Transverse colon (tissue), 4 donors: ENCODE measurements around the gene HS3ST2. TPM values are rescaled to one million over a fixed set of nuclear protein-coding genes. Genes with fewer than 3 reads are reported as not detected.
"Not testable (repeated sequence)": the region's sequence is repeated elsewhere in the genome, so short reads cannot be mapped to it uniquely, and the experiment has no call there.

Experiments used
- DNase-seq: peaks from one replicate; pipeline ENCODE4 v3.0.0-alpha.2; 2019
- H3K27ac ChIP-seq, 4 donors: fragments of 200-600 bp; sonication (generic); 2 replicates each; pipeline ENCODE4 v1.5.1; 2016 to 2018; ENCODE audit warnings: inconsistent platforms in 4 of 4
- H3K27me3 ChIP-seq: fragments of 200-600 bp; sonication (generic); 2 replicates; pipeline ENCODE4 v1.5.1; 2017; ENCODE audit warnings: inconsistent platforms
- H3K36me3 ChIP-seq, 4 donors: fragments of 200-600 bp; sonication (generic); 2 replicates each; pipeline ENCODE4 v1.5.1; 2017 to 2019; ENCODE audit warnings: inconsistent platforms in 4 of 4
- H3K4me1 ChIP-seq, 4 donors: fragments of 200-600 bp; sonication (generic); 2 replicates each; pipeline ENCODE4 v1.5.1; 2017 to 2020; ENCODE audit warnings: inconsistent platforms in 4 of 4
- H3K4me3 ChIP-seq, 4 donors: fragments of 200-600 bp; sonication (generic); 1 replicate in 1 of 4; 2 replicates in 3 of 4; pipeline versions ENCODE4 v1.5.1 to v1.6.1; 2017 to 2019; ENCODE audit warnings: inconsistent platforms in 4 of 4
- H3K9me3 ChIP-seq, 2 donors: fragments of 200-600 bp; sonication (generic); 2 replicates each; pipeline ENCODE4 v1.5.1; 2017 to 2019; ENCODE audit warnings: inconsistent platforms in 2 of 2
- CTCF ChIP-seq, 5 experiments: fragments of 200-600 bp in 3 of 5; fragments of 450-650 bp in 2 of 5; sonication (generic) in 3 of 5; IDR thresholded peaks; 1 replicate in 2 of 5; 2 replicates in 3 of 5; pipeline ENCODE4 v1.5.1; 2016 to 2017; ENCODE audit warnings: antibody characterized with exemption in 5 of 5, inconsistent platforms in 3 of 5, mild to moderate bottlenecking in 2 of 5, moderate library complexity in 1 of 5
- EP300 ChIP-seq: sonication (generic); formaldehyde crosslinking; IDR thresholded peaks from one replicate; pipeline ENCODE4 v1.6.1; 2017; ENCODE audit warnings: antibody characterized with exemption, low read depth
- POLR2A ChIP-seq: fragments of 450-650 bp; IDR thresholded peaks from one replicate; pipeline ENCODE4 v1.6.1; 2016; ENCODE audit warnings: antibody characterized with exemption, mild to moderate bottlenecking, moderate library complexity
- POLR2AphosphoS5 ChIP-seq, 3 donors: sonication (generic); formaldehyde crosslinking; IDR thresholded peaks; one replicate each; pipeline ENCODE4 v1.6.1; 2016; ENCODE audit warnings: antibody characterized with exemption in 3 of 3
- WGBS, 2 donors: methylation state at CpG; one replicate each; pipeline ENCODE4 v1.1.5; 2018; ENCODE audit warnings: low coverage in 1 of 2; 5-methylcytosine and 5-hydroxymethylcytosine counted together
- in situ Hi-C, 4 donors: fragments of 200-750 bp; cut with MboI; loops; one replicate each; pipeline versions ENCODE4 v1.15.0 to v1.15.1; 2017; ENCODE audit warnings: low sequenced_read_pairs in 3 of 4, low pct_ligation_motif_present in 1 of 4, low pct_unique_long_range_greater_than_20kb in 1 of 4
- intact Hi-C: fragments of 100-400 bp; cut with DNase I; formaldehyde crosslinking; loops from one replicate; pipeline ENCODE4 v1.15.1; 2023; ENCODE audit warnings: low total_unique reads
- total RNA-seq, 4 donors: library from RNA; depleted of rRNA; stranded (reverse); fragments of >200 nt; gene quantifications; one replicate each; pipeline ENCODE4 v1.1.0, GENCODE V29; 2016

HS3ST2 gene
- total RNA-seq, 4 donors from 2014 or later: 0.32 to 4.5 (median 2.2) TPM

- intact Hi-C loops: no loop called here
- in situ Hi-C loops: no loop called here
- H3K9me3 ChIP-seq: no peaks in the 10 kb centered on the region
- peaks cover 16% of the 10 kb centered on the region for H3K27me3 ChIP-seq
- 33 to 60% methylated on average over 1 to 3 of the region's 3 CpGs for WGBS, 2 donors
- no peak overlapping the region for H3K4me3 ChIP-seq
- no peaks in the 10 kb centered on the region for H3K4me1 ChIP-seq
- TF ChIP-seq CTCF (IDR thresholded peaks at IDR 0.05) (no peak), POLR2A (no peak), EP300 (no peak)
- no peak for DNase-seq
- no peak overlapping the region for H3K27ac ChIP-seq
- H3K36me3 ChIP-seq: no peaks in the 10 kb centered on the region
Observed at GRCh38 chr16:22838681-22839080, 24.7 kb downstream of the HS3ST2 start.

DNA sequence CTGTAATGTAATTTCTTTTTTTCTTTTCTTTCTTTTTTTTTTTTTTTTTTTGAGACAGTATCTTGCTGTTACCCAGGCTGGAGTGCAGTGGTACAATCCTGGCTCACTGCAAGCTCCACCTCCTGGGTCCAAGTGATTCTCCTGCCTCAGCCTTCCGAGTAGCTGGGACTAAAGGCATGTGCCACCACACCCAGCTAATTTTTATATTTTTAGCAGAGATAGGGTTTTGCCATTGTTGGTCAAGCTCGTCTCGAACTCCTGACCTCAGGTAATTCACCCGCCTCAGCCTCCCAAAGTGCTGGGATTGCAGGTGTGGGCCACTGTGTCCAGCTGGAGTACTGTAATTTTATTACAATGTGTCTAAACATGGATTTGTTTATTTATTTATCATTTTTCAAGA is 28.1 kb downstream of the HS3ST2 start:
- H3K36me3 ChIP-seq, H3K27ac ChIP-seq, H3K9me3 ChIP-seq, in situ Hi-C loops, H3K4me3 ChIP-seq, intact Hi-C loops, H3K4me1 ChIP-seq, H3K27me3 ChIP-seq, DNase-seq: not testable (repeated sequence)
- 69 to 80% methylated on average over 1 to 4 of the region's 4 CpGs for WGBS, 2 donors

GRCh38 chr16:22843122-22843521 is 29.2 kb downstream of the HS3ST2 start:
- Histone ChIP-seq H3K36me3 (no peaks in the 10 kb centered on the region), H3K27ac (no peak overlapping the region), H3K27me3 (peaks cover 2% of the 10 kb centered on the region), H3K4me1 (no peaks in the 10 kb centered on the region), H3K9me3 (no peaks in the 10 kb centered on the region), H3K4me3 (no peak overlapping the region)
- DNase-seq: no peak
- intact Hi-C loops (no loop called here), in situ Hi-C loops (no loop called here)
- 73% methylated on average over 3 of the region's 3 CpGs; no CpG with 5 or more reads in 1 of the 2 donors for WGBS, 2 donors
- TF ChIP-seq EP300 (no peak), POLR2A (no peak)

- intact Hi-C loops: no loop called here
- DNase-seq: no peak
- TF ChIP-seq CTCF (IDR thresholded peaks at IDR 0.05) (no peak), POLR2A (no peak), EP300 (no peak), POLR2AphosphoS5 (IDR thresholded peaks at IDR 0.05) (no peak)
- 62 to 80% methylated on average over 2 of the region's 2 CpGs for WGBS, 2 donors
- Histone ChIP-seq H3K4me3 (no peak overlapping the region), H3K27me3 (peaks cover 2% of the 10 kb centered on the region), H3K9me3 (no peaks in the 10 kb centered on the region), H3K4me1 (no peaks in the 10 kb centered on the region), H3K27ac (no peak overlapping the region), H3K36me3 (no peaks in the 10 kb centered on the region)
- in situ Hi-C loops: no loop called here
Observed at GRCh38 chr16:22843856-22844255, 29.9 kb downstream of the HS3ST2 start.

- TF ChIP-seq CTCF (IDR thresholded peaks at IDR 0.05): no peak
- in situ Hi-C loops: no loop called here
- no peak for DNase-seq
- no peak overlapping the region for H3K27ac ChIP-seq
- no peaks in the 10 kb centered on the region for H3K4me1 ChIP-seq
- intact Hi-C loops: no loop called here
- no peaks in the 10 kb centered on the region for H3K9me3 ChIP-seq
- 69 to 80% methylated on average over 1 to 3 of the region's 3 CpGs for WGBS, 2 donors
- peaks cover 2% of the 10 kb centered on the region for H3K27me3 ChIP-seq
- H3K4me3 ChIP-seq: no peak overlapping the region
- no peaks in the 10 kb centered on the region for H3K36me3 ChIP-seq
Observed at GRCh38 chr16:22844416-22844815, 30.5 kb downstream of the HS3ST2 start.
